ENCODE results near the gene ARX. TPM values are rescaled to one million over a fixed set of nuclear protein-coding genes. Genes with fewer than 3 reads are reported as not detected.

Gene ARX
- total and polyA plus RNA-seq, 9 donors, result 21.8 to 152 (median 78.0) TPM

DNA sequence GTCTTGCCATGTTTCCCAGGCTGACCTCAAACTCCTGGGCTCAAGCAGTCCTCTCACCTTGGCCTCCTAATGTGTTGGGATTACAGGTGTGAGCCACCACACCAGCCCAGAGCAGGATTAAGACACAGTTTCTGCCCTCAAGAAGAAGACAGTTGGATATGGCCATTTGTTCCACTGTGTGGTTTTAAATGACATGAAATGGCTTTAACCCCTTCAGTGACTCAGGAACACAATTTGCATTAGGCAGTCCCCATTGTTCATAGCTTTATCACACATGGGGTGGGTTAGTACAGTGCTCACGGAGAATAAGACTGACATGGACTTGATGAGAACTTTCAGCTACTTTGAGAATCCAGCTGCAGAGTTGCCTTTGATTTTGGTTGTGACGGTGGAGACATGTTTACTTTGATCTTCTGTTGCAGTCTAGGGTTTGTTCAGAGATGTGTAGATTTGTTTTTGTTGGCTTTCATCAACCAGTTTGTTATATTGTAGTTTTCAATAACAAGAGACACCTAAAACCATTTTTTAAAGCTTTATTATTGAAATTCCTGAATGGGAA, 60.3 kb downstream of the ARX start:
- Histone ChIP-seq H3K27ac (no peak overlapping the region), H3K36me3 (no peaks in the 10 kb centered on the region), H3K4me1 (ENCODE audit: insufficient read depth) (no peaks in the 10 kb centered on the region), H3K9me3 (no peaks in the 10 kb centered on the region), H3K4me3 (no peak overlapping the region), H3K27me3 (no peaks in the 10 kb centered on the region)
- DNase-seq, result no peak
- 73 to 74% (median 73%) methylated on average over 2 of the region's 2 CpGs for WGBS, 3 donors
- TF ChIP-seq EP300 (IDR thresholded peaks at IDR 0.05) (no peak), POLR2A (IDR thresholded peaks at IDR 0.05) (no peak), CTCF (IDR thresholded peaks at IDR 0.05) (no peak)
- intact Hi-C loops (cut with DNase I), result no loop called here

- Histone ChIP-seq H3K4me3 (no peak overlapping the region), H3K36me3 (no peaks in the 10 kb centered on the region), H3K27ac (no peak overlapping the region), H3K4me1 (ENCODE audit: insufficient read depth) (no peaks in the 10 kb centered on the region), H3K9me3 (no peaks in the 10 kb centered on the region), H3K27me3 (no peaks in the 10 kb centered on the region)
- intact Hi-C loops (cut with DNase I), result no loop called here
- WGBS, 3 donors, result 60 to 65% (median 63%) methylated on average over 2 of the region's 2 CpGs
- TF ChIP-seq POLR2A (IDR thresholded peaks at IDR 0.05), result no peak
- TF ChIP-seq EP300 (IDR thresholded peaks at IDR 0.05), result no peak
- no peak for DNase-seq
Measured at GRCh38 chrX:24954732-24955131, 61.0 kb downstream of the ARX start.

Small RNA genes within 50 kb of the gene (small RNA-seq; reads per million reads assigned to genes)
- gene RN7SL91P, result not detected

All from ovary (tissue), 9 donors.